K562 (cell line): ENCODE data around the gene ACTR3. TPM values are rescaled to one million over a fixed set of nuclear protein-coding genes. Genes with fewer than 3 reads are reported as not detected.

Experiments
- ATAC-seq: fragments of 200-7000 bp; cut with Tn5 transposase; 3 replicates; pipeline ENCODE4 v1.9.1; 2020; ENCODE audit warnings: moderate library complexity
- BruUV-seq: library from RNA; stranded (reverse); fragments of 400-500 nt; replicated peaks from 2 replicates; lab custom pipeline; 2021; lab: Mats Ljungman, UMichigan
- CTCF ChIA-PET: fragments of 300-600 bp; formaldehyde crosslinking; extraction: SDS; loops from one replicate; lab custom pipeline; 2021; ENCODE audit warnings: low intra/inter-chr PET ratio; lab: Yijun Ruan, JAX
- POLR2A ChIA-PET: fragments of 300-600, 350-650 bp; sonication (Branson Sonifier 250); formaldehyde crosslinking; extraction: SDS; loops from one replicate; lab custom pipeline; 2021; ENCODE audit warnings: antibody characterized with exemption, inconsistent platforms; lab: Yijun Ruan, JAX
- DNase-seq, 4 experiments: peaks; one replicate each; pipeline versions ENCODE4 v3.0.0 to v3.0.0-alpha.2; 2011 to 2018; ENCODE audit warnings: low spot score in 3 of 4, mixed read lengths in 3 of 4; ENCODE audit errors: extremely low read depth in 1 of 4
- FAIRE-seq: peaks from 2 replicates; lab custom pipeline; 2011; peaks lifted over from hg19 to GRCh38; lab: Jason Lieb, UNC
- H2AFZ ChIP-seq: 2 replicates; pipeline ENCODE4 v1.6.0; 2011; ENCODE audit warnings: low read depth, low read length, control low read depth, inconsistent platforms
- H3K27ac ChIP-seq: fragments of 200-600 bp; 3 replicates; pipeline ENCODE4 v1.8.0; 2011; ENCODE audit warnings: low read depth, mild to moderate bottlenecking, control low read depth, inconsistent platforms, low read length, moderate library complexity, mixed read lengths; ENCODE audit errors: extremely low read depth
- H3K27me3 ChIP-seq, 2 experiments: fragments of 300-600 bp in 1 of 2; 2 replicates in 1 of 2; 3 replicates in 1 of 2; pipeline versions ENCODE4 v1.6.0 to v1.8.0; 2011; ENCODE audit warnings: inconsistent platforms in 2 of 2, low read length in 2 of 2, mild to moderate bottlenecking in 1 of 2, mixed read lengths in 1 of 2, moderate library complexity in 1 of 2; ENCODE audit not compliant: control insufficient read depth in 2 of 2, insufficient read depth in 2 of 2
- H3K36me3 ChIP-seq: fragments of 300-600 bp; 3 replicates; pipeline ENCODE4 v1.8.0; 2011; ENCODE audit warnings: mild to moderate bottlenecking, low read length, inconsistent platforms; ENCODE audit not compliant: control insufficient read depth, insufficient read depth
- H3K4me1 ChIP-seq, 2 experiments: fragments of 200-600 bp in 1 of 2; replicated peaks in 1 of 2; 2 replicates in 1 of 2; 3 replicates in 1 of 2; pipeline versions ENCODE4 v1.5.1 to v1.8.0; 2011; ENCODE audit warnings: inconsistent platforms in 2 of 2, low read length in 2 of 2, mild to moderate bottlenecking in 1 of 2, mixed read lengths in 1 of 2, moderate library complexity in 1 of 2; ENCODE audit not compliant: control insufficient read depth in 2 of 2, insufficient read depth in 2 of 2
- H3K4me2 ChIP-seq: 2 replicates; pipeline ENCODE4 v1.6.1; 2011; ENCODE audit warnings: low read length, control low read depth, inconsistent platforms, mixed read lengths; ENCODE audit not compliant: insufficient read depth
- H3K4me3 ChIP-seq: fragments of 200-600 bp; sonication (generic), shearing (Covaris generic); 2 replicates; pipeline ENCODE4 v1.5.1; 2016; ENCODE audit warnings: control low read depth, inconsistent platforms
- H3K79me2 ChIP-seq: fragments of 200-600 bp; 3 replicates; pipeline ENCODE4 v1.8.0; 2011; ENCODE audit warnings: low read length, inconsistent platforms; ENCODE audit not compliant: control insufficient read depth, insufficient read depth
- H3K9ac ChIP-seq, 2 experiments: 2 replicates each; pipeline versions ENCODE4 v1.6.0 to v1.6.1; 2011; ENCODE audit warnings: low read depth in 2 of 2, low read length in 2 of 2, control low read depth in 1 of 2, inconsistent platforms in 1 of 2, mild to moderate bottlenecking in 1 of 2, mixed read lengths in 1 of 2; ENCODE audit not compliant: insufficient read depth in 1 of 2
- H3K9me1 ChIP-seq: one replicate; pipeline ENCODE4 v1.6.0; 2011; ENCODE audit warnings: inconsistent platforms, mild to moderate bottlenecking, low read length, moderate library complexity; ENCODE audit not compliant: control insufficient read depth, insufficient read depth
- H3K9me3 ChIP-seq: replicated peaks from 2 replicates; pipeline ENCODE4 v1.5.1; 2011; ENCODE audit warnings: low read depth, low read length, inconsistent platforms; ENCODE audit not compliant: control insufficient read depth, insufficient read depth
- H4K20me1 ChIP-seq: replicated peaks from 2 replicates; pipeline ENCODE4 v1.6.1; 2011; ENCODE audit warnings: low read length, inconsistent platforms, mixed read lengths; ENCODE audit not compliant: control insufficient read depth, insufficient read depth
- ARNT ChIP-seq, 2 experiments: fragments of 450-650 bp; IDR thresholded peaks; 2 replicates each; pipeline ENCODE4 v1.6.1; 2016; ENCODE audit warnings: mild to moderate bottlenecking in 1 of 2
- C11orf30 ChIP-seq: fragments of 450-650 bp; IDR thresholded peaks from 2 replicates; pipeline ENCODE4 v1.6.1; 2016; ENCODE audit warnings: low read depth, mild to moderate bottlenecking
- HCFC1 ChIP-seq: IDR thresholded peaks from 2 replicates; pipeline ENCODE4 v1.6.1; 2012; ENCODE audit warnings: low read depth, low read length, improper control_type of control experiment
- KLF10 ChIP-seq: fragments of 250-450 bp; sonication (Bioruptor Pico); IDR thresholded peaks from 2 replicates; pipeline ENCODE4 v1.6.1; 2021; ENCODE audit warnings: matching md5 sums
- MAFF ChIP-seq: IDR thresholded peaks from 2 replicates; pipeline ENCODE4 v1.6.1; 2012; ENCODE audit warnings: low read length, improper control_type of control experiment
- NR3C1 ChIP-seq: sonication (generic); formaldehyde crosslinking; IDR thresholded peaks from 2 replicates; pipeline ENCODE4 v1.8.1; 2022; ENCODE audit warnings: missing genetic modification reagents
- PRMT5 ChIP-seq: sonication (generic); formaldehyde crosslinking; IDR thresholded peaks from 2 replicates; pipeline ENCODE4 v1.5.0; 2020; ENCODE audit warnings: missing genetic modification reagents
- ZNF316 ChIP-seq: fragments of 450-650 bp; IDR thresholded peaks from 2 replicates; pipeline ENCODE4 v1.6.1; 2016
- ZNF76 ChIP-seq: fragments of 250-450 bp; sonication (Bioruptor Pico); IDR thresholded peaks from 2 replicates; pipeline ENCODE4 v1.4.0; 2020; ENCODE audit warnings: mild to moderate bottlenecking, moderate library complexity, borderline replicate concordance
- WGBS: fragments of 100-300 bp; shearing (Covaris generic); methylation state at CpG from one replicate; pipeline ENCODE4 v1.1.6; 2016; ENCODE audit warnings: low coverage, mixed read lengths; ENCODE audit not compliant: insufficient coverage; ENCODE audit errors: missing lambda C conversion rate; 5-methylcytosine and 5-hydroxymethylcytosine counted together
- in situ Hi-C: fragments of 300-500 bp; cut with MboI; formaldehyde crosslinking; loops from 4 replicates; pipeline ENCODE4 v1.15.0; 2018; ENCODE audit warnings: inconsistent platforms, mixed read lengths
- intact Hi-C: fragments of 100-400 bp; cut with micrococcal nuclease; formaldehyde crosslinking; loops from 2 replicates; pipeline ENCODE4 v1.14.2; 2022
- polyA plus RNA-seq, 8 experiments: library from polyadenylated mRNA; depleted of rRNA in 4 of 8; stranded (reverse) in 5 of 8; unstranded in 3 of 8; fragments of >200 nt; fragmentation: Nextera tagmentation in 2 of 8; fragmentation: Illumina TruSeq in 1 of 8; extraction: Ambion mirVana in 2 of 8; extraction: Trizol in 1 of 8; gene quantifications; 2 replicates each; pipeline versions ENCODE4 v1.2.1 to v1.2.3, GENCODE V29; 2011 to 2014; ENCODE audit warnings: inconsistent platforms in 1 of 8, missing spikeins in 1 of 8
- total RNA-seq, 7 experiments: library from RNA; depleted of rRNA in 6 of 7; stranded (reverse); fragments of >200 nt in 6 of 7; fragmentation: Illumina TruSeq in 2 of 7; extraction: Trizol in 2 of 7; gene quantifications; 2 replicates each; pipeline versions ENCODE4 v1.2.1 to v1.2.3, GENCODE V29; 2011 to 2021; ENCODE audit warnings: low replicate concordance in 1 of 7
- TF ChIP-seq, protein P1 (sequence below): fragments of 250-450 bp; sonication (Bioruptor Pico); IDR thresholded peaks from 2 replicates; pipeline ENCODE4 v1.8.0; 2021; ENCODE audit warnings: moderate library complexity, mild to moderate bottlenecking, inconsistent platforms

Gene ACTR3
- total and polyA plus RNA-seq, 9 of the 15 experiments (the other 6 are each of a cell fraction or from before 2014, with no cell fraction given), result 49.0 to 354 (median 249) TPM

DNA sequence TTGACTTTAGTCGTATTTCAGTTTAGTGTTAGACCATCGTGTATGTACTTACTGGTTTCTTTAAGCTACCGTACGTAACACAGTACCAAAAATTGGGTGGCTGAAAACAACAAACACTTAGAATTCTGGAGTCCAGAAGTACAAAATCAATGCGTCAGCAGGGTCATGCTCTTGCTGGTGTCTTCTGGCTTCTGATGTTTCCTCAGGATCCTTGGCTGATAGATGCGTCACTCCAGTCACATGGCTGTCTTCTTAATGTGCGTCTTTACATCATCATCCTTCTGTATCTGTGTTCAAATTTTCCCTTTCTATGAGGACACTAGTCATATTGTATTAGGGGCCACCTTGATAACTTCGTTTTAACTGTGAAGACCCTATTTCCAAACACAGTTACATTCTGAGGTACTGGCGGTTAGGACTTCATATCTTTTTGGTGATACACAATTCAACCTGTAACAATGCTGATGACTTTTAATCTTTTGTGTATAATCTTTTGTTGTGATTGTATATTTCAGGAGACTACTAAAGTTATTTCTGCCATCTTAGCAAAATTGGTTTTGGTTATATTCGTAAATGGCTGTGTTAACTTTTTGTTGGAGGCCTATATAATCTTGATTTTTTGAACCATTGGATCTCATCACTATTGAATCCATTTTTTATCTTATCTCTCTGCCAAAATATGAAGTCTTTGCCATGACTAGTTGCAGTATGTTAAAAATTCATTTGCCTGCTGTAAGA, 25.4 kb downstream of the ACTR3 start:
- Histone ChIP-seq H3K27ac (no peak overlapping the region), H3K9me3 (no peaks in the 10 kb centered on the region), H3K9me1 (no peaks in the 10 kb centered on the region), H3K79me2 (peaks cover 89% of the 10 kb centered on the region), H3K9ac (no peak overlapping the region), H3K27me3 (no peaks in the 10 kb centered on the region), H3K4me2 (no peak overlapping the region), H4K20me1 (peaks cover 4% of the 10 kb centered on the region; the same call in 1 of the 2 replicates), H2AFZ (no peak overlapping the region), H3K36me3 (peaks cover 59% of the 10 kb centered on the region), H3K4me1 (peaks cover 1 to 3% of the 10 kb centered on the region in 2 experiments; a peak in 1 of 5 replicates), H3K4me3 (no peak overlapping the region)
- CTCF ChIA-PET, result no interaction called here
- ATAC-seq, result no peak
- BruUV-seq, result no TSS peak
- POLR2A ChIA-PET, result interaction anchor here (0.6 to 1.2 kb wide), 2 partner anchors 16 to 19 kb away, joined by 3 read pairs; no protein-coding TSS in a partner anchor
- no peak for FAIRE-seq
- DNase-seq, result no peak
- intact Hi-C loops, result no loop called here
- 92% methylated on average over 10 of the region's 10 CpGs for WGBS
- in situ Hi-C loops, result no loop called here
- TF ChIP-seq ARNT (IDR thresholded peaks at IDR 0.05), result no peak
- TF ChIP-seq C11orf30, result peak; percentile 32; the same call in 1 of the 2 replicates
- TF ChIP-seq ZNF316, result peak; percentile 50; the same call in 1 of the 2 replicates

DNA sequence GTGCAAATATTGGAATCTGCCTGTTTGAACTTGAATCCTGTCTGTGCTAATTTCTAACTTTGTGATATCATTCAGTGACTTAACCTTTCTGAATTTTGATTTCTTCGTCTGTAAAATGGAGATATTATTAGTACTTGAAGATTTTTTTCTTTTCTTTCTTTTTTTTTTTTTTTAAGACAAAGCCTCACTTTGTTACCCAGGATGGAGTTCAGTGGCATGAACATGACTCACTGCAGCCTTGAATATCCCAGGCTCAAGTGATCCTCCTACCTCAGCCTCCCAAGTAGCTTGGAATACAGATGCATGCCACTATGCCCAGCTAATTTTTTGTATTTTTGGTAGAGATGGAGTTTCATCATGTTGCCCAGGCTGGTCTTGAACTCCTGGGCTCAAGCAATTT, 28.3 kb downstream of the ACTR3 start:
- in situ Hi-C loops, result no loop called here

More for the DNA sequence above, 28.3 kb downstream of the ACTR3 start:
- Histone ChIP-seq H3K4me2 (no peak overlapping the region), H2AFZ (no peak overlapping the region), H3K4me1 (no peaks in the 10 kb centered on the region), H3K9me3 (no peaks in the 10 kb centered on the region), H3K4me3 (no peak overlapping the region), H3K9me1 (no peaks in the 10 kb centered on the region), H3K79me2 (peaks cover 88% of the 10 kb centered on the region), H3K9ac (no peak overlapping the region), H3K27ac (no peak overlapping the region), H3K36me3 (peaks cover 82% of the 10 kb centered on the region), H3K27me3 (no peaks in the 10 kb centered on the region), H4K20me1 (0 out of 2 replicates have a peak, but pooled peaks cover 3% of the 10 kb centered on the region)
- TF ChIP-seq HCFC1 (no peak), KLF10 (CRISPR knock-in tag) (no peak), PRMT5 (CRISPR knock-in tag) (no peak), NR3C1 (CRISPR knock-in tag) (no peak), ZNF76 (CRISPR knock-in tag) (no peak), MAFF (no peak)
- TF ChIP-seq, protein P1, sequence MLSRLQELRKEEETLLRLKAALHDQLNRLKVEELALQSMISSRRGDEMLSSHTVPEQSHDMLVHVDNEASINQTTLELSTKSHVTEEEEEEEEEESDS (CRISPR knock-in tag), result no peak
- no TSS peak for BruUV-seq
- CTCF ChIA-PET, result no interaction called here
- FAIRE-seq, result no peak
- POLR2A ChIA-PET, result no interaction called here
- no peak for ATAC-seq
- intact Hi-C loops, result no loop called here
- no peak for DNase-seq
- 100% methylated on average over 1 of the region's 1 CpG for WGBS
